GM21723 (cell line): ENCODE results near the gene MLXIP.

Source experiments
- ATAC-seq: cut with Tn5 transposase; IDR thresholded peaks from one replicate; pipeline ENCODE4 v1.9.1; 2021; ENCODE audit warnings: mild to moderate bottlenecking, moderate library complexity; ENCODE audit not compliant: unreplicated experiment

The MLXIP gene

DNA sequence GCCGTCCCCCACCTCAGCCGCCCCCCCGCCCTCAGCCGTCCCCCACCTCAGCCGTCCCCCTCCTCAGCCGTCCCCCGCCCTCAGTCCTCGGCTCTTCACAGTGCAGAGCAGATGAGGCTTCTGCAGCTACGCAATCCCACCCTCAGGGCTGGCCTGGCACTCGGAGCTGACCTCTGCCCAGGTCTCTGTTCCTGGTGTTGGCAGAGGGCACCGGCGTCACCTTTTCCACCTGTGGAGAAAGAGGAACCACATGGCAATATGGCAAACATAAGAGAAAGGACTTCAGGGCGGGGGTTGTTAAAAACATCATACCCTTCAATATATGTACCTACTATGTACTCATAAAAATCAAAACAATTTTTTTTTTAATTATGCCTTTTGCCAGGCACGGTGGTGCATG lies 45.8 kb downstream of the MLXIP start:
- no peak for ATAC-seq

DNA sequence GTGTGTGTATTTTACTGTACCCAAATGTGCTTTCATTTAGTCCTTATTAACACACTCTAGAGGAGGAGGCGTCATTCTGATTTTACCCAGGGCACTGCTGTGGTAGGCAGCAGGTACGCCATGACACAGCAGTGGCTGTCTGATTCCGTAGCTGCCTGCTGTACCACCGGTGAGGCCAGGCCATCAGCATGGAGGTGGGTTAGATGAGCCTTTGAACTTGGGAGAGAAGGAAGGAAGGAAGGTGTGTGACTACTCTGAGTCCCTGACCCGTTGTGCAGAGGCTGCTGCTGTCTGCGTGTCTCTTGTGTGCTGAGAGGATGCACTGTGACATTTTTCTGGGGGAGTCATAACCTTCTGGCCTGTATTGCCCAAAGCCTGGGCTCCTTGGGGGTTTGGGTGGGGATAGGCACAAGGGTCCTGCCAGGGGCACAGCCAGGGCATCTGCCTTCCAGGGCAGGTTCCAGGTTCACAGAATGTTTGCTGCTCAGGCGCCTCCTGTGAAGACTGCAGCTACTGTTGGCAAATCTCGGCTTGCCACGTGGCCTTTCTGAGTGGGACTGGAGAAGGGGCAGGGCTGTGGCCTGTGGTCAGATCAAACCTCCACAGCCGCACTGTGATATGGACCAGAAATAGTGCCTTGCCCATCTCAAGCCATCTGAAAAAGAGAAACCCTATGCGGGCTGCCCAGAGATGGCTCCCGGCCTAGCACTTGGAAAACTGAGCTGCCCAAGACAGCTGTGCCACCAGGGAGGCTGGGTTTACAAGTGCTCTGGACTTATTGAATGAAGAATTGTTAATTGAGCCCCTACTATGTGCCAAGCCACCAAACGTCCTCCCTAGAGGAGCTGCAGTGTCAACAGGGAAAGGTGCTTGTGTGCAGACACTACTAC lies 47.1 kb downstream of the MLXIP start:
- no peak for ATAC-seq

DNA sequence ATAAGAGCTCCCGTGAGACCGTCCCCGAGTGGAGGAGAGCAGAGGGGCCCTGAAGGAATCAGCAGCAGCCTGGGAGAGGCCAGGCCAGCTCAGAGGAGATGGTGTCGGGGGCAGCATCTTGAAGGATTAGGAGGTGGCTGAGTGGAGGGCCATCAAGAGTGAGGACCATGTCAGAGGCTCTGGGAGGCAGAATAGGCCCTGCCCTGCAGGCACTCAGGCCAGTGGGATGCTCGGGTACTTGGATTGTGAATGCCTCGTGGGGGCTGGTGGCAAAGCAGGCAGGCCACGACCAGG lies 47.7 kb downstream of the MLXIP start:
- no peak for ATAC-seq

DNA sequence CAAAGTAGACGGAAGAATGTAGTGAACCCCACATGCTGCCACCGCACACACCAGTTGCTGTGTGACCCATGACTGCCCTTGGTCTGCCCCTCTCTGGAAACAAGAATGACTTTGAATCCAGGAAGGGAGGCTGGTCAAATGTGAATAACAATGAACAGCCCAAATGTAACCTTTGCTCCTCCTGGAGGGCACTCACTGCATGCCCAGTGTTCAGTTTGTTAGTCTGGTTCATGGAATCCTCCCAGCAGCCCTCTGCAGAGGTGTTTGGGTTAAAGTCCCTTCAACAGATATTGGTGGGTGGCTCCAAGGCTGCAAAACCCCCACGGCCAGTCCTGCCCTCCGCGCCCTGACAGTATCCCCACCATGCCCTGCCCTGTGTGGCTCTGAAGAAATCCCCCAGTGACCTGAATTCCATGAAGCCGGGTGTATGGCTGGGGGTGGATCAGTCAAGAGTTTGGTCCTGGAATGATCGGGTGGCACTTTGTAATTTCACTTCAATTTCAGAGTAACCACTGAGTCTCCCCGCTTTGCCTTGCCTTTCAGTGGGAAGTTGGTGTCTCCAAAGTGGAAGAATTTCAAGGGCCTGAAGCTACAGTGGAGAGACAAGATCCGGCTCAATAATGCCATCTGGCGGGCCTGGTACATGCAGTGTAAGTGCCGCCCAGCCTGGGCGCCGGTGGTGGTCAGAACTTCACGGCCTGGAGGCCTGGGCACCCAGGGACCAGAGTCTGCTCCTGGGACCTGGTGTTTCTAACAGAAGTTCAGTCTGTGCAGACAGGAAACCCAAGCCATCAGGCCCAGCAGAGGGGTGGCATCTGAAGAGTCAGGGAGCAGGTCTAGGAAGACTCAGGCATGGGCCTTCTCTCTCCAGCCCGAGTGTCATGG lies 48.4 kb downstream of the MLXIP start:
- ATAC-seq, result no peak

DNA sequence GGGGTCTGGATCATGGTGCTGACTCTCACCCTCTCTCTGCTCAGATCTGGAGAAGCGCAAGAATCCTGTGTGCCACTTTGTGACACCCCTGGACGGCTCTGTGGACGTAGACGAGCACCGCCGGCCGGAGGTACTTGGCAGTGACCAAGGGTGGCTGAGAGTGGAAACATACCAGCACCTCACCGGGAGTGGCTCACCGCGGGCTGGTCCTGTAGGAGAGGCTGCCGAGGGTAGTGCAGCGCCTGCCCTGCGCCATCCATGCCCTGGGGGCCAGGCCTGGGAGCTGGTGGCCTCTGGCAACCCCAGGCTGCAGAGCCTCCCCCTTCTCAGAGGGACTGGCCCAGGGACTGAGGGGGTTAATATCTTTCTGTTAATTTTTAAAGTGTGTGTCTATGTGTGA lies 49.3 kb downstream of the MLXIP start:
- no peak for ATAC-seq

DNA sequence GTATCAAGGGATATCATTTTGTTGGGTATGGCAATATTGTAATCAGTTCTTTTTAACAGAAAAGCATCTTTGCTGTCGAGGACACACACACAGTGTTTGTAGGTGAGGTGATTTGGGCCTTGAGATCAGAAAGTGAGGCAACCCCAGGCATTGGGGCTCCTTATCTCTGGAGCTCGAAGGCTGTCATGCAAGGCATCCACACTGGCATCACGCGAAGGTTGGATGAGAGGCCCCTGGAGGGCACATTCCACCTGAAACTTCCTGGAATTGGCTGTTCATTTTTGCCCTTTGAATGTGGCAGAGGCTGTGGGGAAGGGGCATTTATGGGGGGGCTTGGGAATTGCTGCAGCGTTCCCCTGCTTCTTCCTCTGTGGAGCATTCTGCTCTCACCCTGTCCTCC lies 49.9 kb downstream of the MLXIP start:
- no peak for ATAC-seq

DNA sequence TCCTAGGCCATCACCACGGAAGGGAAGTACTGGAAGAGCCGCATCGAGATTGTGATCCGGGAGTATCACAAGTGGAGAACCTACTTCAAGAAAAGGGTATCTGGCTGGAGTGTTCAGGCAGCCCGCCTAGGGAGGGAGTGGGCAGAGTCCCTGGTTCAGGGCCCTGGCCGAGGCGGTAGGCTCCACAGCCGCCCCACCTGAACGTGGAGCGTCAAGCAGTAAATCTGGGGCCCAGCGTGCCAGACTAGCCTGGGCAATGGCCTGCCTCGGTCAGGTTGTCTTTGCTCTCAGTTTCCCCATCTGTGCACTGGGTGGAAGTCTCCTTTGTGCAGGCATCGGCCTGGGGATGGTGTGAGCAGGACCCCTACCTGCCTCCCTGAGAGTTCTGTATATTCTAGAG lies 50.6 kb downstream of the MLXIP start:
- no peak for ATAC-seq

DNA sequence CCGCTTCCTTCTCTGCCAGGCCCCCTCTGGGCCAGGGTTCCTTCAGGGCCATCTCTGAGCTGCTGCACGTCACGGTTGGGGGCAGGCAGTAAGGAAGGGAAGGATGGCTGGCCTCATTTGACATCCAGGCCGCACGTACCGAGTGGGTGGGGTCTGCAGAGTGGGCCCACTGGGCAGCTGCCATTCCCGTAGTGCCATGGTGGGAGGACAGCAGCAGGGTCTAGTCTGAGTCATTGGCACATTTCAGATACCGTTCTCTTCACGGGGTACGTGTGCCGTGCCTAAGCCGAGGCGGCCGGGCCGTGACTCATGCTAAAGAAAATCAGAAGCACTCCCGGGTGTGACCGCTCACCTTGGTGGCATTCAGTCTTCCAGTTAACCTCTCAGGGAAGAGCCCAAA lies 51.6 kb downstream of the MLXIP start:
- ATAC-seq, result no peak

DNA sequence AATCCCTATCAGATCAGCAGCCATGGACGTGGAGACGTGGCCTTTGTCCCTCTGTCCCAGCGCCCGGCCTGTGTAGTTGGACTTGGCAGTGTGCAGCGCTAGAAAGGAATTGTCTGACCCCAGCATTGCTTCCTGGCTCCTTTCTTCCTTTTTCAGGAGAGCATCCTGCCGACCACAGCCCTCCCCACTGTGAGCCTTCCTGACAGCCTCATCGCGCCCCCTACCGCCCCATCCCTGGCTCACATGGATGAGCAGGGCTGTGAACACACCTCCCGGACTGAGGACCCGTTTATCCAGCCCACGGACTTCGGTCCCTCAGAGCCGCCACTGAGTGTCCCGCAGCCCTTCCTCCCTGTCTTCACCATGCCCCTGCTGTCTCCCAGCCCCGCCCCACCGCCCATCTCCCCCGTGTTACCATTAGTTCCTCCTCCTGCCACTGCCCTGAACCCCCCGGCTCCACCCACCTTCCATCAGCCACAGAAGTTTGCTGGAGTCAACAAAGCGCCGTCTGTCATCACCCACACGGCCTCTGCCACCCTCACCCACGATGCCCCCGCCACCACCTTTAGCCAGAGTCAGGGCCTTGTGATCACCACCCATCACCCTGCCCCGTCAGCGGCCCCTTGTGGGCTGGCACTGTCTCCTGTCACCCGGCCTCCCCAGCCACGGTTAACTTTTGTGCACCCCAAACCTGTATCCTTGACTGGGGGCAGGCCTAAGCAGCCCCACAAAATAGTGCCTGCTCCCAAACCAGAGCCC lies 54.8 kb downstream of the MLXIP start:
- ATAC-seq, result no peak

DNA sequence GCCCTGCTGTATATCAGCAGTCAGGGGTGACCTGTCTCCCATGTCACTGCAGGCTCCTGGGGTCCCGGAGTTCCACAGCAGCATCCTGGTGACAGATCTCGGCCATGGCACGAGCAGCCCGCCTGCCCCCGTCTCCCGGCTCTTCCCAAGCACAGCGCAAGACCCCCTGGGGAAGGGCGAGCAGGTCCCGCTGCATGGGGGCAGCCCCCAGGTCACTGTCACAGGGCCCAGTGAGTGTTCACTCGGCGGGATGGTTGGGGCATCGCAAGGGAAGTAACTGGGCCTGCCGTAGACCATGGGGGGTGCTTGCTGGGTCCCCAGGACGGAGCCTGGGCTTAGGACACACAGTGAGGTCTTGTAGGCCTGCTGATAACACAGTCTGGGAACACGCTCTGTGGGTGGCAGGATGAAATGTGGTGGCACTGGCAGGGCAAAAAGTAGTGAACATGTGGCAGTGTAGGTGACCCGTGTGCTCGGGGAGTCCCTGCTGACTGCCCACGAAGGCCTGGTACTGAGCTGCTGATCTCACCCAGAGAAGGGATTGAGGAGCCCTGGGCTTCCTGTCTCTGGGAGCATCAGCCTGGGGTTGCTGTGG lies 57.0 kb downstream of the MLXIP start:
- ATAC-seq, result no peak

DNA sequence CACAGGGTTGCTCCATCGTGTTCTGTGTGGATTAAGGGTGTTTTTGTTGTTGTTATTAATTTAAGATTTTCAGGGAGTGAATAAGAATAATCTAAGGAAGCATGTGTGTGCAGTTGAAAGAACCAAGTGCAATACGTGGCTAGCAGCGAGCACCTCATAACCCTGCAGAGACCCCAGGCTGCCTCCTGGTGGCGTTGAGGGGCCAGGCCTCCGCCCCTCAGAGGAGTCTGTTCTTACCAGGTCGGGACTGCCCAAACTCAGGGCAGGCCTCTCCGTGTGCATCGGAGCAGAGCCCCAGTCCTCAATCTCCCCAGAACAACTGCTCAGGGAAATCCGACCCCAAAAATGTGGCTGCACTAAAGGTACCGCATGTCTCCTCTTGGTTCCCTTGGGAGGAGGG lies 58.7 kb downstream of the MLXIP start:
- ATAC-seq, result no peak

DNA sequence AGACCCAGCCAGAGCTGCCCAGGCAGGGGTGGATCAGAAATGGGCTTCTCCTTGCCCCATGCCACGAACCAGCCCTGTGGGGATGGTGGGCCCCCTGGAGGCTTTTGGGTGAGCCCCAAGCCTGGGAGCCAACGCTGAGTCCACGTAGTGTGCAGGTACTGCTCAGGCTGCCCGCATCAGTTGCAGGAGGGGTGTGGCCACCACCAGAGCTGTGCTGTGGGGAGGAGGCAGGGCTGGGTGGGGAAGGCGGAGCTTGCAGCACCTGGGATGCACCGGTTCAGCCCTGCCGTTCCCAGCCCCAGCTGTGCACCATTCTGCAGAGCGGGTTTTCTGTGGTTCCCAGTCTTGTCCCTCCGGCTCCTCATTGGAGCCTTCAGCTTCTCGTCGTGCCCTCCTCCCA lies 59.1 kb downstream of the MLXIP start:
- ATAC-seq, result no peak

DNA sequence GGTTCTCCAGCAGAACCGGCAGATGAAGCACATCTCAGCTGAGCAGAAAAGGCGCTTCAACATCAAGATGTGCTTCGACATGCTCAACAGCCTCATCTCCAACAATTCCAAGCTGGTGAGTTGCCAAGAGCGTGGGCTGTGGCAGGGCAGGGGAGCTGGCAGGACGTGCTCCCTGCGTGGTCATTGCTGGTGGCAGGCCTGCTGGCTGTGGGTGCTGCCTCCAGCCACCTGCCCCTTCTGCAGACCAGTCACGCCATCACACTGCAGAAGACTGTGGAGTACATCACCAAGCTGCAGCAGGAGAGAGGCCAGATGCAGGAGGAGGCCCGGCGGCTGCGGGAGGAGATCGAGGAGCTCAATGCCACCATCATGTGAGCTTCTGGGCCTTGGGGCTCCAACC lies 59.6 kb downstream of the MLXIP start:
- no peak for ATAC-seq

DNA sequence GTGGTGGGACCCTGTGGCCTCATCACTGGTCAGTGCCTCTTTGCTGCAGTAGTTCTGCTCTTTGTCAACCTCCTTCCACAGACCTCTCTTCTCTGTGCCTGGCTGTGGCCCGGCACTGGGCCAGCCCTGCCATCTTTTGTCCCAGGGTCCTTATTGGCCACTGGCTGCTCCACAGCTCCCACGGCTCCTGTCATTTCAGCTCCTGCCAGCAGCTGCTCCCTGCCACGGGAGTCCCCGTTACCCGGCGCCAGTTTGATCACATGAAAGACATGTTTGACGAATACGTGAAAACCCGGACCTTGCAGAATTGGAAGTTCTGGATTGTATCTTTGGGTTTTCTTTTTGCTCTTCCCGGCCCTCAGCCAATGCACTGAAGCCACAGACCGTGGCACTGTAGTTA lies 60.1 kb downstream of the MLXIP start:
- ATAC-seq, result no peak

DNA sequence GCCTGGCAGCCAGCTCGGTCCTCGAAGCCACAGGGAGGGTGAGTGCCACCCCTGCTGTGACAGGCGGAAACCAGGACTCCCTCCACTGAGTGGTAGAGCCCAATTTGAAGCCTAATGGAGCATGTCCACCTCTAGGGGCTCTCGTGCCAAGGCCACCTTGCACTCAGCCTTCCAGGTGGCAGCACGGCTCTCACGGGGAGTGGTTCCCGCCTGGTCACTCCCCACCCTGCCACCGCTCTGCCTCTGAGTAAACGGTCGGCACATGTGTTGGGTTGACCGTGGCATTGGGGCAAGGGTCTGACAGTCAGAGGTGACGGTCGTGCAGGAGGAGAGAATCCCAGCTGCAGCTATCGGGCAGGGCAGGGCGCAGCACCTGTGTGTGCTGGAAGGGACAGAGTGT lies 60.7 kb downstream of the MLXIP start:
- no peak for ATAC-seq

DNA sequence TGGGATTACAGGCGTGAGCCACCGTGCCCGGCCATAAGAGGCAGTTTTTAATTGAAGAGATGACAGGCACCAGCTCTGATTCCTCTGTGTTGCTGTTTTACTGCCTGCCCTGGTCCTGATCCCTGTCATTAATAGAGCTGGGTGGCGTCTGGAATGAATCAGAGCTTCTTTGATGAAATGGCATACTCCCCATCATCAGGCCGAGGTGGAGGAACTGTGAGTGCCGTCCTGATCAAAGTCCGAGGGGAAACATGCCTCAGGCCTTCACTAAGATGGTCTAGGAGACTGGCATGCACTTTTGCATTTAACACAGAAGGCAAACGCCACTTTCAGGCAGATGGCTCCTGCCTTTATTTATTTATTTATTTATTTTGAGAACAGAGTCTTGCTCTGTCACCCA lies 61.4 kb downstream of the MLXIP start:
- no peak for ATAC-seq

DNA sequence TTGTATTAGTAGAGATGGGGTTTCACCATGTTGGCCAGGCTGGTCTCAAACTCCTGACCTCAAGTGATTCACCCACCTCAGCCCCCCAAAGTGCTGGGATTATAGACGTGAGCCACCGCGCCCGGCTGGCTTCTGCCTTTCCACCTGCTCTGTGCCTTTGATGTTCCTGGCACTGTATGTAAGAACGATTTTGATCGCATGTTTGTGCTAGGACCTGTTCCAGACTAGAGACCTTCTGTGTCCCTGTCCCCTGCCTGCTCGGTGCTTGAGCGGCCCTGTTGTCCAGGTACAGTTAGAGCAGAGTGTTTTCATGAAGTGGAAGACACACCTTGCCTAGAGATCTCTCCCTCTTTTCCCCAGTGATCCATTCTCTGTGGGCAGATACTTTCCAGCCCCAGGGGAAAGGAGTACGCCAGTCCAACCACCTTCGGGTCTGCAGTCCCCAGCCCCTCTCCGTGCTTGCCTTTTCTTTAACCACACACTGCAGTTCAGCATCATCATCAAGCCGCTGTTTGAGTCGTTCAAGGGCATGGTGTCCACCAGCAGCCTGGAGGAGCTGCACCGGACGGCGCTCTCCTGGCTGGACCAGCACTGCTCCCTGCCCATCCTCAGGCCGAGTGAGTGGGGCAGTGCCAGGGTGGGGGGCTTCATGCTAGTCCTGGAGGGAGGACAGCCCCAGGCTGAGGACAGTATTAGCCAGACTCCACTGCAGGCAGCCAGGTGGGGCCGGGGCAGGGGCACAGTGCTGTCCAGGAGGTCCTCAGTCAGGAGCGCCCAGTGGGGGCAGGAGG lies 62.1 kb downstream of the MLXIP start:
- ATAC-seq, result no peak

DNA sequence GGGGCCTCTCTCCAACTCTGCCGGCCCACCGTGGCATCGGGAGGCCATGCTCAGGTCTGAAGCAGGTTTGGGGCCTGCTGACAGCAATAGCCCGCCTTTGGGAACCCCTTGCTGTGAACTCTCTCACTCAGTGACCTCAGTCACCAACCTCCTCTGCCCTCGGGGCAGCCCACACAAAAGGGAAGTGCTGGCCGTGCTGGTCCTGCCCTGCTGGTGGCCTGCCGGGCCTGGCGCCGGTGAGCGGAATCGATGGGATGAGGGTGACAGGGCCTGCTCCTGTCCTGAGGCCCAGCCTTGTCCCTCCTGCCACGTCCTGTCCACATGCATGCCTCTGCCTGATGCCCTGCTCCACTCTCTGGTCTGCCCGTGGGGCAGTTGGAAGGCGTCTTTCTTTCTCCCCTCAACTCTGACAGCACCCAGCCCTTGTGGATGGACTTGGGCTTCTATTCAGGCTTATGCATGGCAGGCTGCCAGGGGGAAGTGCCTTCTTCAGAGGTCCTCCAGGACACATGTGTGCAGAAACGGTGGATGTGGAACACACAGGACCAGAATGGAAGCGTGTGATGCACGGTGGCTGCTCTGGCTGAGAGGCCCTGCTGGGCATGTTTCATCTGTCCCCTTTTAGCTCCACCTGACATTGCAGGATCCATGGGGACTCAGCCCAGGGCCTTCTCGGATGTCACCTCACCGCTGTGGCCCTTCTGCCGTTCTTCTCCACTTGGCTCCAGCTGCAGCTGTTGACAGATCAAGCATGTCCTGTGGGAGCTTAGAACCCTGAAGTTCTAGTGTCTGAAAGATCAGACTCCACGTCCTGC lies 63.6 kb downstream of the MLXIP start:
- ATAC-seq, result no peak

DNA sequence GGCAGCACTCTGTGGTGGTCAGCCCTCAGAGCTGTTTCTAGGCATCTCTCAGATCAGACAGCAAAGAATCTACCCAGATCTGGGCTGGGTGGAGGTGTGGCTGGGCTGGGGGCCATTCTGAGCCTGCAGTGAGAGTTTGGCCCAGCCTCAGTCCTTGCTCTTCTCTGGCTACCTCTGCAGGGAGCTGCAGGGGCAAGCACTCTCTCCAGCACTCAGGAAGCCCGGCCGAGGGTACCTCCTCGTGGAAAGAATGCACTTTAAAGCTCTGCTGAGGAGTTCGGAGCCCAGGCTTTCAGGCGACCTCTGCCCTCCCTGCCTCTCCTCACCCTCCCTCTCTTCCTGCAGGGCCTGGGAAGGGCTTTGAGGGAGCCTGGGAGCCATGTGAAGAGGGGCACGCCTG lies 64.3 kb downstream of the MLXIP start:
- ATAC-seq, result no peak

DNA sequence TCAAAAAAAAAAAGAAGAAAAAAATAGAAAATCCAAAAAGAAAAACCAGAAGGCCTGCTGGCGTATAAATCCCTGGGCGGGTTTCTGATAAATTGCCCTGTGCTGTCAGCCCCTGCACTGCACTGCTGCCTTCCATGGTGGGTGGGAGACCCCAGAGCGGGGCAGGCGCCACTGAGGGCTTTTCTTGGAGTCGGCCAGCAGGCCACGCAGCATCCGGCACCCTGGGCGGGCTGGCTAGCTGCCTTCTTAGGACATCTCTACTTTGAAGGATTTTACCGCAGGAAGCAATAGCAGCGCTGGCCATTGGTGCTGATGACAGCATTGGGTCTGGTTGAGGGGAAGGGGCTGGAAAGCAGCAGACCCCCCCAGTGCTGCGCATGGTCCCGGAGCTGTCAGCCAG lies 66.3 kb downstream of the MLXIP start:
- ATAC-seq, result no peak
